Common myeloid progenitor, CD34-positive (primary cell): ENCODE results near the gene UBASH3B.

Source experiments
- CTCF ChIA-PET: fragments of 350-600 bp; sonication (Branson Sonifier 250); formaldehyde crosslinking; loops from one replicate; lab custom pipeline; 2021; ENCODE audit warnings: antibody characterized with exemption; lab: Charles Lee
- POLR2A ChIA-PET: fragments of 350-600 bp; sonication (Branson Sonifier 250); formaldehyde crosslinking; loops from one replicate; lab custom pipeline; 2021; ENCODE audit warnings: antibody characterized with exemption; lab: Charles Lee
- DNase-seq, 3 donors: peaks; one replicate each; pipeline versions ENCODE4 v3.0.0 to v3.0.0-alpha.2; 2013
- H3K27ac ChIP-seq, 2 experiments: 1 replicate in 1 of 2; 2 replicates in 1 of 2; pipeline ENCODE4 v1.7.0; 2013; ENCODE audit warnings: inconsistent platforms in 2 of 2, low read length in 2 of 2, mild to moderate bottlenecking in 2 of 2, low read depth in 1 of 2, moderate library complexity in 1 of 2; ENCODE audit not compliant: severe bottlenecking in 2 of 2, insufficient read depth in 1 of 2, poor library complexity in 1 of 2
- H3K27me3 ChIP-seq, 5 experiments: replicated peaks in 2 of 5; 1 replicate in 3 of 5; 2 replicates in 2 of 5; pipeline versions ENCODE4 v1.6.1 to v1.7.0; 2013; ENCODE audit warnings: low read length in 4 of 5, mild to moderate bottlenecking in 2 of 5, moderate library complexity in 2 of 5, inconsistent platforms in 1 of 5; ENCODE audit not compliant: insufficient read depth in 5 of 5, control insufficient read depth in 4 of 5
- H3K36me3 ChIP-seq, 4 experiments: 1 replicate in 2 of 4; 2 replicates in 2 of 4; pipeline versions ENCODE4 v1.6.1 to v1.7.0; 2013; ENCODE audit warnings: low read length in 3 of 4, control low read depth in 1 of 4, mild to moderate bottlenecking in 1 of 4; ENCODE audit not compliant: control insufficient read depth in 4 of 4, insufficient read depth in 4 of 4
- H3K4me1 ChIP-seq, 4 experiments: 1 replicate in 3 of 4; 2 replicates in 1 of 4; pipeline versions ENCODE4 v1.6.1 to v1.7.1; 2013; ENCODE audit warnings: low read length in 3 of 4, mild to moderate bottlenecking in 3 of 4, control low read depth in 1 of 4, inconsistent platforms in 1 of 4, moderate library complexity in 1 of 4; ENCODE audit not compliant: control insufficient read depth in 4 of 4, insufficient read depth in 4 of 4; ENCODE audit errors: control extremely low read depth in 1 of 4
- H3K4me3 ChIP-seq, 7 experiments: 1 replicate in 4 of 7; 2 replicates in 3 of 7; pipeline versions ENCODE4 v1.5.1 to v1.7.0; 2013; ENCODE audit warnings: mild to moderate bottlenecking in 7 of 7, low read length in 6 of 7, moderate library complexity in 6 of 7, inconsistent platforms in 2 of 7, low read depth in 2 of 7, control low read depth in 1 of 7; ENCODE audit not compliant: insufficient read depth in 4 of 7, control insufficient read depth in 1 of 7; ENCODE audit errors: extremely low read depth in 1 of 7
- H3K9me3 ChIP-seq, 5 experiments: 1 replicate in 4 of 5; 2 replicates in 1 of 5; pipeline versions ENCODE4 v1.6.1 to v1.7.1; 2013; ENCODE audit warnings: low read length in 4 of 5, mild to moderate bottlenecking in 2 of 5, inconsistent platforms in 1 of 5, low read depth in 1 of 5, moderate library complexity in 1 of 5; ENCODE audit not compliant: control insufficient read depth in 4 of 5, insufficient read depth in 2 of 5; ENCODE audit errors: control extremely low read depth in 1 of 5
- WGBS: methylation state at CpG from one replicate; pipeline ENCODE4 v1.1.5; 2013; ENCODE audit not compliant: insufficient coverage; 5-methylcytosine and 5-hydroxymethylcytosine counted together

The UBASH3B gene

DNA sequence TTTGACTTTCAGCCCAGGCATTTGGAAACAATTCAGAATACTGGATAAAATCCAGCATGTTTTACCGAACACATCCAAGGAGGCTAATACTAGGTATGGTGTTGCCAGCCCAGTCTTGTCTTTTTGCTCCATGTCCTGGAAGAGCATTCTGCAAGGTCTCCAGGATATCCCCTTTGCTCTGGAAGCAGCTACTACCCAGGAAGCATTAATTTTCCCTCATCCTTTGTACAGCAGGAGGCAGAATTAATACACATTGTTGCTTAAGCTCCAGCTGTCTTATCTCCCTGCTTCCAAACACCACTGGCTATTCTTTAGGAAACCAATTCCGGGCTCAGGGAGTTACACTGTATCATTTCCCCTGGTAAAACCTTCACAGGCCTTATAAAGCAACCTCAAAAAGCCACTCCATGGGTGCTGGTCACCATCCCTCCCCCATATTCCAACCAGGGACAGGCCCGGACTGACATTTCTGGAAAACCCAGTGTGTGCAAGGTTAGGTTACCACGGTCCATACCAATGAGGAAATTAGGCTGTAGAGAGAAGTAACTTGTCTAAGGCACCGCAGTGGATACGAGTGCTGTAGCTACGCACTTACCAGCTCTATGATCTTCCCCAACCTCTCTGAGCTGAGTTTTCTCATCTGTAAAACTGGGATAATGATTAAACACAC lies 1.5 kb upstream of the UBASH3B start:
- POLR2A ChIA-PET, result no interaction called here
- Histone ChIP-seq H3K27me3 (no peaks in the 10 kb centered on the region), H3K27ac (no peak overlapping the region), H3K4me3 (no peak overlapping the region), H3K4me1 (peaks cover 10 to 35% (median 26%) of the 10 kb centered on the region in 4 experiments), H3K9me3 (no peaks in the 10 kb centered on the region), H3K36me3 (peaks cover 0 to 5% (median 0%) of the 10 kb centered on the region in 4 experiments)
- 84% methylated on average over 5 of the region's 7 CpGs for WGBS
- DNase-seq, result no peak
- CTCF ChIA-PET, result interaction anchor here (1.3 to 1.4 kb wide), 2 partner anchors 59 to 102 kb away, joined by 4 to 8 read pairs; no protein-coding TSS in a partner anchor

- H3K36me3 ChIP-seq, result peaks cover 0 to 5% (median 0%) of the 10 kb centered on the region in 4 experiments
- no peaks in the 10 kb centered on the region for H3K9me3 ChIP-seq
- H3K27ac ChIP-seq, result peak overlapping the region in 1 of 2 experiments; percentile 57
- CTCF ChIA-PET, result interaction anchor here (0.7 to 23.0 kb wide), 16 partner anchors 8 to 126 kb away, joined by 3 to 325 read pairs (median 4); no protein-coding TSS in a partner anchor
- H3K4me1 ChIP-seq, result peaks cover 13 to 50% (median 37%) of the 10 kb centered on the region in 4 experiments
- POLR2A ChIA-PET, result interaction anchor here (0.5 to 1.9 kb wide), 8 partner anchors 9 to 109 kb away, joined by 3 to 8 read pairs (median 3); no protein-coding TSS in a partner anchor
- 0% methylated on average over 47 of the region's 66 CpGs for WGBS
- peak overlapping the region; percentile 75 to 94 (median 84) for H3K4me3 ChIP-seq
- peak in 2 of 3 donors; percentile 56 to 76 for DNase-seq
- H3K27me3 ChIP-seq, result no peaks in the 10 kb centered on the region
Measured at GRCh38 chr11:122656073-122656630, 630 bp downstream of the UBASH3B start.

DNA sequence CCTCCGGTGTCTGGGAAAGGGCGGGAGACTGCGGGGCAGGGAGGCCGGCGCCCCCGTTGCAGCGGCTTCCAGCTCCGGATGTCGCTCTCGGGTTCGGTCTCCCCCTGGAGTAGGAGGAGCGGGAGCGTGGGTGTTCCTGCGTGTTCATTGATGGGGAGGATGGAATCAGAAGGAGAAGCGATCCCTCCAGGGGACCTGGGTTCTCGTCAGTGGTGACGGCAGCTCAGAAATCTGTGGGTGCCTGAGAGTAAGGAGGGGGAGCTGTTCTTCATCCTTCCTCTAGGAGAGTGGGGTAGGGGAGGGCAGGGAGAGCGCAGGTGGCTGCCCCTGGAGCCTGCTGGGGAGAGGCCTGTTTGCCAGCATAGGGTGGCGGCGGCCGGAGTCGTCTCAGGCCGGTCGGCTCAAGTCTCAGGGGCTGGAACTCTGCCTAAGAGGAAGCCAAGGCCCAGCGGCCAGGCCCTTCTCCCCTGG lies 1.1 kb downstream of the UBASH3B start:
- 0% methylated on average over 22 of the region's 25 CpGs for WGBS
- Histone ChIP-seq H3K36me3 (peaks cover 0 to 5% (median 0%) of the 10 kb centered on the region in 4 experiments), H3K4me3 (peak overlapping the region; percentile 75 to 94 (median 84)), H3K27ac (no peak overlapping the region), H3K9me3 (no peaks in the 10 kb centered on the region), H3K4me1 (peaks cover 13 to 50% (median 37%) of the 10 kb centered on the region in 4 experiments), H3K27me3 (no peaks in the 10 kb centered on the region)
- CTCF ChIA-PET, result interaction anchor here (1.0 to 23.0 kb wide), 12 partner anchors 8 to 95 kb away, joined by 3 to 325 read pairs (median 4); no protein-coding TSS in a partner anchor
- DNase-seq, result peak in 2 of 3 donors; percentile 58 to 69
- POLR2A ChIA-PET, result interaction anchor here (1.1 to 1.9 kb wide), 5 partner anchors 8 to 102 kb away, joined by 3 to 8 read pairs (median 3); no protein-coding TSS in a partner anchor

GRCh38 chr11:122659676-122660554 lies 4.4 kb downstream of the UBASH3B start:
- Histone ChIP-seq H3K27me3 (no peaks in the 10 kb centered on the region), H3K9me3 (no peaks in the 10 kb centered on the region), H3K4me3 (peak overlapping the region in 2 of 7 experiments; percentile 1 to 12), H3K27ac (no peak overlapping the region), H3K4me1 (peaks cover 12 to 58% (median 43%) of the 10 kb centered on the region in 4 experiments), H3K36me3 (peaks cover 0 to 13% (median 2%) of the 10 kb centered on the region in 4 experiments)
- DNase-seq, result no peak
- ChIA-PET POLR2A (interaction anchor here (0.7 kb wide), 1 partner anchor 35 kb away, joined by 3 read pairs; no protein-coding TSS in a partner anchor), CTCF (interaction anchor here (0.9 to 23.0 kb wide), 6 partner anchors 11 to 121 kb away, joined by 3 to 325 read pairs (median 4); no protein-coding TSS in a partner anchor)
- whole genome bisulfite sequencing, result 76% methylated on average over 10 of the region's 11 CpGs

GRCh38 chr11:122661182-122661945 lies 5.8 kb downstream of the UBASH3B start:
- 100% methylated on average over 3 of the region's 7 CpGs for whole genome bisulfite sequencing
- Histone ChIP-seq H3K27me3 (no peaks in the 10 kb centered on the region), H3K4me3 (no peak overlapping the region), H3K36me3 (peaks cover 0 to 21% (median 2%) of the 10 kb centered on the region in 4 experiments), H3K4me1 (peaks cover 10 to 56% (median 40%) of the 10 kb centered on the region in 4 experiments), H3K9me3 (no peaks in the 10 kb centered on the region), H3K27ac (no peak overlapping the region)
- ChIA-PET CTCF (interaction anchor here (0.9 to 23.0 kb wide), 5 partner anchors 10 to 120 kb away, joined by 3 to 325 read pairs (median 4); no protein-coding TSS in a partner anchor), POLR2A (interaction anchor here (0.5 kb wide), 1 partner anchor 39 kb away, joined by 4 read pairs; no protein-coding TSS in a partner anchor)
- no peak for DNase-seq
